NK-92 (cell line): Measurements from ENCODE around the gene GATAD1.
"Not testable (repeated sequence)": the region's sequence is repeated elsewhere in the genome, so short reads cannot be mapped to it uniquely, and the experiment has no call there.

Source experiments
- DNase-seq: peaks from one replicate; lab custom pipeline; 2025; ENCODE audit not compliant: unreplicated experiment; lab: John Stamatoyannopoulos, UW

Gene GATAD1

DNA sequence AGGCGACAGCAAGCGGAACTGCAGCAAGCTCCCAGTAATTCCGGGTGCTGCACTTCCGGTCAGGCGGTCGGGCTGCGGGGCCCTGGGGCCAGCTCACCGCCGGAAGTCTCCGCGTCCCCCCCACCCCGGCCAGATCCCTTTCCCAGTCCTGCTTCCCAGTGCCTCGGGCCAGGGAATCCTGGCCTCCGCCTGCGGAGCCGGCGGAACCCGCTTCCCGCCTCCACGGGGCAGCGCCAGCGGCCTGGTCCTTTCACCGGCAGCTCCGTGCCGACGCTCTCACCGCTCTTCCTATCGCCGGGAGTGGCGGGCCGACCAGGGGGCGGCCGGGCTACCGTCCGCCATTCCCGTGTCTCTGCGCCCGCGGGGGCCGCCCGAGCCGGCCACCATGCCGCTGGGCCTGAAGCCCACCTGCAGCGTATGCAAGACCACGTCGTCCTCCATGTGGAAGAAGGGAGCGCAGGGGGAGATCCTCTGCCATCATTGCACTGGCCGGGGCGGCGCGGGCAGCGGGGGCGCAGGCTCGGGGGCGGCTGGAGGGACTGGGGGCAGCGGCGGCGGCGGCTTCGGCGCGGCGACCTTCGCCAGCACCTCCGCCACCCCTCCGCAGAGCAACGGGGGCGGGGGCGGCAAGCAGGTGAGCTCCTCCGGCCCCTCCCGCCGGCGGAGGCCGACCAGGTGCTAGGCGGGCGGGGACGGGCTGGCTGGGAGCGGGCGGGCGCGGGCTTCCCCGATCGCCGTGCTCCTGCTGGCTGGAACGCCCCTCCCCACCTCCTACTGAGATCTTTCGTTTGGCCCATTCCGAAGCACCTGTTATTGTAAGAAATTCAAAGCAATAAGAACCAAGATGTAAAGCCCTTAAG lies at the start of gene GATAD1:
TSS of gene GATAD1 (plus strand) at position 138 of the 860 bp plus-strand sequence. CDS start at position 386, 248 bp downstream.
- no peak for DNase-seq

GRCh38 chr7:92397542-92397941 lies 49.7 kb upstream of the GATAD1 start:
- no peak for DNase-seq

DNA sequence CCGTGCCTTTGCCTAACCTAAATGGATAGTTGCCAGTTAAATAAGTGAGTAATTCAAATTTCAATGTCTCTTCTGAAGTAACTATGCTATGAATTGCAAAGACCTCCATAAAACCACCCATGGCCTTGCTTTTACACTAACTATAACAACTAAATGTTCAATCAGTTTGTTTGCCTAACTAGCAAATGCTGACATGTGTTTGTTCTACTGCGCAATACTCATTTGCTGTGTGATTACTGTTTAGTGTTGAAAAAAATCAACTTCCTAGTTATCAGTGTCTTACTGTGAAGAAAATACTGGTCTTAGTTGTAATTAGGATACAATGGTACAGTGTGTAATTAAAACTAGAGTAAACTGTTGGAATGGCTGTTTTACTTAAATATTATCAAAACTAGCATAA lies 47.3 kb upstream of the GATAD1 start:
- DNase-seq: no peak

DNA sequence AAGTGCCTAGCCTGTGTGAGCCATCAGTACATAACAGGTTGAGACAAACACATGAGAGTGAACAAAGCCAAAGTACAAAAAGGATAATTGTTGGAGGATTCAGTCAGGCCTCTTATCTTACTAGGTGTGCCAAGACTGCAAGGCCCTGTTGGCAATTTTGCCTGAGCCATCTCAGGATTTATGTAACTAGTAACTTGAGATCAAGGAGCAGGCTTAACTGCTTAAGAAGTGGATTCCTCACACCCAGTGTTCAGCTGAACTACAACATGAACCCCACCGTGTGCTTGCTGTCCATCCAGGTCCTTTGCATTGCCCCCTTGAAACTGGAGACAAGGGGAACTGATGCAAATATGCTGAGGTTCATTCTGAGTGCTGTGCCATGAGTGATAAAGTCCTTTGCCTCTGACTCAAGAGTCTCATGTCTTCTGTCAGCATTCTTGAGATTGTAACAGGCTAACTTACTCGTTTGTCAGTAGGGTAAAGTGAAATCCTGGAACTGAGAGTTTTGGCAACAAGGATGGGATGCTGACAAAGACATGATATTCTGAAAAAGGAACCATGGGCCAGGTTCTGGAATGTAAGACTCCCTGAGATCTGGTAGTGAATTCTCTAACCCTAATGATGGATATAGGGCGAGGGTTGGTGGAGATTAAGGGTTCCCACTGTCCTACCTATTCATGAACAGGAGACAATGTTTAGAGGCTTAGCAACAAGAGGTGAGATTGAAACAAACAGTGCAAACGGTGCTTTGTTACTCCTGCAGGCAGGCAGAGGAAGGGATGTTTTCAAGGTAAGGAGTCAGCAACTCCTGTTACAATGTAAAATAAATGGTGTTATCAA lies 44.1 kb upstream of the GATAD1 start:
- DNase-seq: no peak

DNA sequence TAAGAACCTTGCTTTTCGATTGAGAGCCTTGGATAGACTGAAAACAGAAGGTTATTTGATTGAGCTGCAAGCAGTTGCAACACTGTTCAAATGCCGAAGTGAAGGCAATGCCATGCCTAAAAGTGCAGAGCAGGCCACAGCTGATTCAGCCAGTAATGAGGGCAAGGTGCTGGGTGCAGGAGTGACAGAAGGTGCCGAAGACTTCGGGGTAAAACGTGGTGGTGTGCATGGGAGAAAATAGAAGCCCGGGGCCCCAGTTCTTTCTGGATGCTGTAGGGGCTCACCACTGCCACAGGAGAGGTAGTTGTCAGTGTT lies 43.6 kb upstream of the GATAD1 start:
- no peak for DNase-seq

DNA sequence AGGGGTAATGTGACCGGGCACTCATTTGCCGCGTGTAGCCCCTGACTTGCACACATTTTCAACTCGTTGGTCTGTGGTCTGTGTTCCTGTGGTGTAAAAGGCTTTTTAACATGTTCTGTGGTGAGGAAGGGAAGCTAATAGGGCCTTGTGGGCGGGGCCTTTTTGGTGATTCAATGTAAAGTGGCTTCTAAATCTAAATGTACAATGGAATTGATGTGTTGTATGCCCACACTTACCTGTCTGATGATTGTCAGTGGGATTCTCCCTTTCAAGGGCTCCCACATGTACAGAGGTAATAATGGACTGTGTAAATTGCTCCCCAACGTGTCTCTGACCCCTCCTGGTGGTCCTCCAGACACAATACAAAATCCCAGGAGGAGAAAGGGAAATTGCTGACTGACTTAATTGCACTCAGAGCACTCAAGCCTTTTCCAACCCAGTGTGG lies 43.1 kb upstream of the GATAD1 start:
- no peak for DNase-seq

DNA sequence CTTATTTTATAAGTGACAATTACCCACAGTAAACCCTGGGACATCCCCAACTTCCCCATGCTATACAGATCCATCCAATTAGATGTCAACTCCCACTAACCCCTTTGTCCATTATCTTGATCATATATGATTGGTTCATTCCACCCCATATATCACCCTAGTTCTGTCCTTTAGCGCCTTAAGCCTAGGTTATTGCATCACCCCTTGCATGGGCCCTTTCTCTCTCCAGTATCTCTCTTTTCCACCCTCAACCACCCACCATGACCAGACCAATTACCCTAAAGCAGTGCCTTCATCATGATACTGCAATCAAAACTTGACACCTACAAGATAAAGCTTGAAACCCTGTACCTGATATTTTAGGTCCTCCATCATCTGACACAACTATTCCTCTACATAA lies 37.9 kb upstream of the GATAD1 start:
- DNase-seq: no peak

DNA sequence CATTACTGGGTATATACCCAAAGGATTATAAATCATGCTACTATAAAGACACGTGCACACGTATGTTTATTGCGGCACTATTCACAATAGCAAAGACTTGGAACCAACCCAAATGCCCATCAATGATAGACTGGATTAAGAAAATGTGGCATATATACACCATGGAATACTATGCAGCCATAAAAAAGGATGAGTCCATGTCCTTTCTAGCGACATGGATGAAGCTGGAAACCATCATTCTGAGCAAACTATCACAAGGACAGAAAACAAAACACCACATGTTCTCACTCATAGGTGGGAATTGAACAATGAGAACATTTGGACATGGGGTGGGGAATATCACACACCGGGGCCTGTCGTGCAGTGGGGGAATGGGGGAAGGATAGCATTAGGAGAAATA lies 37.1 kb upstream of the GATAD1 start:
- DNase-seq: not testable (repeated sequence)

- DNase-seq: no peak
Observed at GRCh38 chr7:92412745-92413144, 34.5 kb upstream of the GATAD1 start.

- no peak for DNase-seq
Observed at GRCh38 chr7:92413550-92413949, 33.7 kb upstream of the GATAD1 start.

DNA sequence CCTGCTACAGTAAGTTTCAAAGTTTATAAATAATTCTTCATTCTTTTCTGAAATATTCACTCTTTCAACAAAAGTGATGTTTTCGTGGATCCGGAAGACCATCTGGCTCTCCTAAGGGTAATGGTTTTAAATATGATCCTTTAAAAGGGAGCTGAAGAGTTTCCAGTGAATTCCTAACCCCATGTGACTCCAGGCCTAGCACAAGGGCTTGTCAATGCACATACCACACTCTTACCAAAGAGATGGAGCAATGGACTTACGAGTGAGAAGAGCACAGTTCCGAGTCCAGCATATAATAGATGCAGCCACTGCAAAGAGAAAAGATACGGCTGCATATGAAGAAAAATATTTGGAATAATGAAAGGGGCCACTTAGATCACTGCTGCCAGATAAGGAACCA lies 32.1 kb upstream of the GATAD1 start:
- no peak for DNase-seq

GRCh38 chr7:92417913-92418312 lies 29.4 kb upstream of the GATAD1 start:
- no peak for DNase-seq

DNA sequence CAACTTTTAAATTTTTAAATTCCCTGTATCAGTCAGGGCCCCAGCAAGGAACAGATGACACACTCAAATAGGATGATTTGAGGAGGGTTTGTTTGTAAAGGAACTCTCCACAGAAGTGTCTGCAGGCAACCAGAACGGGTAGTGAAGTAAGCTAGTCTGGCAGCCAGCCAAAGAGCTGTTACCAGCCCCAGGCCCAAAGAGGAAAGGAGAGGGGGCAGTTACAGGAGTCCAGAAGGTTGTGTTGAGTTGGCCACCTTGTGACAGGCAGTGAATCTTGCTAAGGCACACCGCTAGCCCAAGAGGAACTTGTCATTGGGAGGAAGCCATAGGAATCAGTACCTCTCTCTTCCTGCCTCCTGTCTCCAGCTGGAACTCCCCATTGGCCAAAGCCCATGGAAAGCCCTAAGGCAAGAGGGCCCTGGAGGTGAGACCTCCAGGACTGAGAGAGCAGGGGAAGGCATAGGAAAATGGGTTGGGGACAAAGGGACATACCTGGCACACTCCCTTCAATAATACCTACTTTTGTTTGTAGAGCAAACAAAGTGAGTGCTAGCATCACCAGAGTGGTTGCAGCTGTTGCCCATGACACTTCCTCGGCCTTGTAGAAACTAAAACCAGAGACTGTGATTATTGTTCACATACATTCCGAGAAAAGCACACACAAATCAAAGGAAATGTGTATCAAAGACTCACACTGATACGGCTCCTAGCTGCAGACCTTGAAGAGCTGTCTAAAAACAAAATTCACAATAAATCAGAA lies 25.4 kb upstream of the GATAD1 start:
- no peak for DNase-seq

DNA sequence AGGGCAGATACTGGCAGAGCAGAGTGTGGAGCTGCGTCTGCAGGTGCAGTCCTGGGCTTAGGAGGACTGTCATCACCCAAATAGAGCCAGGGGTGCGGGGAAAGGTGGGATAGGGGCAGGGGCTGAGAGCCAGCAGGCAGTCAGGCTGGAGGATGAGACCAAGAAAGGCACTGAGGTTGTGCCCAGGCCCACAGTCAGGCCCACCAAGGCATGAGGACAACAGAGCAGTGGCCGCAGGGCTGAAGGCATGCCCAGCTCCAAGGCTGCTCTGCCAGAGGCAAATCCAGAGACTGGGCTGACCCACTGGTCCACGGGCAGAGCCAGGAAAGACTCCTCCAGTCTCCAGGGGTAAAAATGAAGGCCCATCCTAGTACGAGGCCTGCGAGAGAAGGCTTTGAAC lies 24.4 kb upstream of the GATAD1 start:
- DNase-seq: no peak

GRCh38 chr7:92423710-92424131 lies 23.6 kb upstream of the GATAD1 start:
- no peak for DNase-seq

DNA sequence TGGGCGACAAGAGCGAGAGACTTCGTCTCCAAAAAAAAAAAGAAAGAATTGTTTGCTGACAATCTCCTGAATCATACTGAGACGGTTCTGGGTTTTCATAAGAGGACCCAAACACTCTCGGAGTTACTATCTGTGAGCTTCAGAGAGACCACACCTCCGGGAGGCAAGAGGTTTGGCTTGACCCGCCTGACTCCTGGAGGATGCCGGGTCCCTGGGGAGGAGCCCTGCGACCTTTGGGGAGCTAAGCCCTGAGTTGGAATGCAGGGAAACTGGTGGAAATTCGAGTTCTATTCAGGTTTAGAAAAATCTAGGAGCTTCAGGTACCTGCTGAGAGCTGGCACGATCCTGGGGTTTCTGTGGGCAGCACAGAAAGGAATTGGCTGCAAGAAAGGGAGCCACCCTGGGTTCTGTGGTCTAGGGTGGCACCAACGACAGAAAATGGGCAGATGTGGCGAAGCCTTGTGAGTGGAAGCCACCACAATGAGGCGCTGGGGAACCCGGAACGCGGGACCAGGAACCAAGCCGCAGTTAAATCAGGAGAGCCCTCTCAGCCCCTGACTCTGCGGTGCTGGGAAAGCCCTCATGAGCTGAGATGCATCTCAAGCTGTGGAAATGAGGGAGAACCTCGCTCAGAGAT lies 21.9 kb upstream of the GATAD1 start:
- no peak for DNase-seq

- no peak for DNase-seq
Observed at GRCh38 chr7:92427193-92427592, 20.1 kb upstream of the GATAD1 start.

- DNase-seq: no peak
Observed at GRCh38 chr7:92432299-92432946, 14.9 kb upstream of the GATAD1 start.

- DNase-seq: no peak
Observed at GRCh38 chr7:92433019-92433418, 14.3 kb upstream of the GATAD1 start.

DNA sequence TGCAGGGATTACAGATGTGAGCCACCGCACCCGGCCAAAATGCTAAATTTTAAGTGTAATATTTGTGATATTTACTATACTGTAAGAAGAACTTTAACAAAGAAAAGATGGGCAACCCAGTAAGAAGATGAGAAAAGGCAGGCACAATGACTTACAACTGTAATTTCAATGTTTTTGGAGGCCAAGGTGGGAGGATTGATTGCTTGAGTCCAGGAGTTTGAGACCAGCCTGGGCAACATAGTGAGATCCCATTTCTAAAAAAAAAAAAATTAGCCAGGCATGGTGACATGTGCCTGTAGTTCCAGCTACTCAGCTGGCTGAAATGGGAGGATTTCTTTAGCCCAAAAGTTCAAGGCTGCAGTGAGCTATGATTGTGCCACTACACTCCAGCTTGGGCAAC lies 11.7 kb upstream of the GATAD1 start:
- DNase-seq: no peak
